NCI-H2227 (cell line): ENCODE results near the gene SYCP3.
"Not testable (repeated sequence)": the region's sequence is repeated elsewhere in the genome, so short reads cannot be mapped to it uniquely, and the experiment has no call there.

ENCODE experiments used
- DNase-seq: peaks from one replicate; lab custom pipeline; 2025; ENCODE audit not compliant: unreplicated experiment; lab: John Stamatoyannopoulos, UW

SYCP3 gene

GRCh38 chr12:101685092-101685491 is 54.2 kb downstream of the SYCP3 start:
- no peak for DNase-seq

- DNase-seq, result not testable (repeated sequence)
Measured at GRCh38 chr12:101681627-101682026, 57.6 kb downstream of the SYCP3 start.

GRCh38 chr12:101680647-101681046 is 58.6 kb downstream of the SYCP3 start:
- no peak for DNase-seq

GRCh38 chr12:101680240-101680639 is 59.0 kb downstream of the SYCP3 start:
- no peak for DNase-seq
